Measurements from ENCODE around the gene ATP6V0A1.
"Not testable (repeated sequence)": the region's sequence is repeated elsewhere in the genome, so short reads cannot be mapped to it uniquely, and the experiment has no call there.

ATP6V0A1 gene

DNA sequence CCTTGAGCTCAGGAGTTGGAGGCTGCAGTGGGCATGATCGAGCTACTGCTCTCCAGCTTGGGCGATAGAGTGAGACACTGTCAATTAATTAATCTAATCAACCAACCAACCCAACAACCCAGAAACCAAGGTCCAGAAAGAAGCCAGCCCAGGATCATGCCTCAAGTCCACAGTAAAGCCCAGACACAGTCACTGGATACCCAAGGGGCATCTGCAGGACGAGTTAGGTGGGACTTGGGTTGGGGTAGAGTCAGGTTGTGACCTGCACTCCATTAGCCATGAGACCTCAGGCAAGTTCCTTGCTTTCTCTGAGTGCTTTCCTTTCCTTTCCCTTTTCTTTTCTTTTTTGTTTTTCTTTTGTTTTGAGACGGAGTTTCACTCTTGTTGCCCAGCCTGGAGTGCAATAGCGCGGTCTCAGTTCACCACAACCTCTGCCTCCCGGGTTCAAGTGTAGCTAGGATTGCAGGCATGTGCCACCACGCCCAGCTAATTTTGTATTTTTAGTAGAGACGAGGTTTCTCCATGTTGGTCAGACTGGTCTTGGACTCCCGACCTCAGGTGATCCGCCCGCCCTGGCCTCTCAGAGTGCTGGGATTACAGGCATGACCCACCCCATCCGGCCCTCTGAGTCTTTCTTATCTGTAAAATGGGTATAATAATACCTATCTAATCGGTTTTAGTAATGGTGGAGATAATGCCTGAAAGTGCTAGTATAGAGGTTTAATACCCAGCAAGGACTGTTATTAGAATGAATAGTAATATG lies 90.5 kb downstream of the ATP6V0A1 start:
- POLR2A ChIA-PET = interaction anchor here (0.6 to 4.3 kb wide), 2 partner anchors 8 to 13 kb away, joined by 3 to 28 read pairs; partner anchors contain the start of gene NAGLU
- no peak for TF ChIP-seq LEF1 (IDR thresholded peaks at IDR 0.05; ENCODE audit: borderline replicate concordance)
- TF ChIP-seq SUZ12 (IDR thresholded peaks at IDR 0.05) = no peak
- TF ChIP-seq FOXK2 (IDR thresholded peaks at IDR 0.05) = no peak
- TF ChIP-seq BHLHE40 (IDR thresholded peaks at IDR 0.05; ENCODE audit: borderline replicate concordance) = no peak
- TF ChIP-seq, protein P1, sequence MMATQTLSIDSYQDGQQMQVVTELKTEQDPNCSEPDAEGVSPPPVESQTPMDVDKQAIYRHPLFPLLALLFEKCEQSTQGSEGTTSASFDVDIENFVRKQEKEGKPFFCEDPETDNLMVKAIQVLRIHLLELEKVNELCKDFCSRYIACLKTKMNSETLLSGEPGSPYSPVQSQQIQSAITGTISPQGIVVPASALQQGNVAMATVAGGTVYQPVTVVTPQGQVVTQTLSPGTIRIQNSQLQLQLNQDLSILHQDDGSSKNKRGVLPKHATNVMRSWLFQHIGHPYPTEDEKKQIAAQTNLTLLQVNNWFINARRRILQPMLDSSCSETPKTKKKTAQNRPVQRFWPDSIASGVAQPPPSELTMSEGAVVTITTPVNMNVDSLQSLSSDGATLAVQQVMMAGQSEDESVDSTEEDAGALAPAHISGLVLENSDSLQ (IDR thresholded peaks at IDR 0.05) = no peak
- no peak for TF ChIP-seq SP1 (IDR thresholded peaks at IDR 0.05)
- no peak for TF ChIP-seq HDGF (IDR thresholded peaks at IDR 0.05; ENCODE audit: borderline replicate concordance)
- no peak for TF ChIP-seq CTBP1 (IDR thresholded peaks at IDR 0.05; ENCODE audit: borderline replicate concordance)
- no peak for TF ChIP-seq ELF4 (IDR thresholded peaks at IDR 0.05)
- no peak for TF ChIP-seq NFRKB (IDR thresholded peaks at IDR 0.05)
- TF ChIP-seq L3MBTL2 (conservative IDR thresholded peaks at IDR 0.05) = no peak
- TF ChIP-seq TARDBP (IDR thresholded peaks at IDR 0.05) = no peak
- TF ChIP-seq ZNF384 (IDR thresholded peaks at IDR 0.05) = no peak
- TF ChIP-seq FOXA1 (IDR thresholded peaks at IDR 0.05) = no peak
- no peak for TF ChIP-seq ARNT (IDR thresholded peaks at IDR 0.05)
- no peak for TF ChIP-seq FOXM1 (IDR thresholded peaks at IDR 0.05; ENCODE audit: borderline replicate concordance)
- no peak for DNase-seq (ENCODE audit: extremely low spot score)
- CTCF ChIA-PET = interaction anchor here (1.1 kb wide), 1 partner anchor 13 kb away, joined by 3 read pairs; the partner anchor contains the start of gene NAGLU

DNA sequence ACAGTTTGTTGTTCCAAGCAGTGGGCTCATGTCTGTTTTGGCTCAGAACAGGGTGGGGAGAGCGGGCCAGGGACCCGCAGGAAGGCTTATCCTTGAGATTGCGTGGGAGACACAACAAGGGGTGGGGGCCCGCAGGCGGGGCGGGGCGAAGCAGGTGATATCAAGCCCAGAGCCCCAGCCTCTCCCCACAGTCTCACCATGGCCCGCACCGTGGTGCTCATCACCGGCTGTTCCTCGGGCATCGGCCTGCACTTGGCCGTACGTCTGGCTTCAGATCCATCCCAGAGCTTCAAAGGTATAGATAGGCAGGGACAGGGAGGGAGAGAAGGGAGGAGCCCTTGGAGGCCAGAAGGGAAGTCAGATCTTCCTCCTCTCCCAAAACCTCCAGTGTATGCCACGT lies 94.1 kb downstream of the ATP6V0A1 start, which contains the start of gene HSD17B1:
HSD17B1 (plus strand) TSS at position 188 of the 400 bp plus-strand sequence; CDS start at position 199, 11 bp downstream.
- CTCF ChIA-PET; DNase-seq (ENCODE audit: extremely low spot score): not testable (repeated sequence)
- POLR2A ChIA-PET = interaction anchor here (4.0 kb wide), 1 partner anchor 16 kb away, joined by 37 read pairs; the partner anchor contains the start of gene NAGLU

DNA sequence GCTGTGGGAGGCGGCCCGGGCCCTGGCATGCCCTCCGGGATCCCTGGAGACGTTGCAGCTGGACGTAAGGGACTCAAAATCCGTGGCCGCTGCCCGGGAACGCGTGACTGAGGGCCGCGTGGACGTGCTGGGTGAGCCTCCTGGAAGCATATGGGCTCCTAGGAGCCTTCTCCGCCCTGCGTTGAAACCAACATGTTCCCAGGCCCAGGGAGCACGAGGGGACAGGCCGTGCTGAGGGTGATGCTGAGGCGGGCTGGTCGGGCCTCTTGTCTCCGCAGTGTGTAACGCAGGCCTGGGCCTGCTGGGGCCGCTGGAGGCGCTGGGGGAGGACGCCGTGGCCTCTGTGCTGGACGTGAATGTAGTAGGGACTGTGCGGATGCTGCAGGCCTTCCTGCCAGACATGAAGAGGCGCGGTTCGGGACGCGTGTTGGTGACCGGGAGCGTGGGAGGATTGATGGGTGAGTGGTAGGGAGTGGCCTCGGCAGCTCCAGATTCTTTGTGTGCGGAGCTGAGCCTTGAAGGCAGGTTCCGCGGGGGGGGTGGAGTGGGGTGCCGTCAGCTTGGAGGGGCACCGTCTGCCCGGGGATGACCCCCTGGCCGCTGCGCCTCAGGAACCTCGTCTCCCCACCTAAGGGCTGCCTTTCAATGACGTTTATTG lies 94.6 kb downstream of the ATP6V0A1 start:
- peak; percentile 42 for DNase-seq (ENCODE audit: extremely low spot score)
- TF ChIP-seq FOXA1 (IDR thresholded peaks at IDR 0.05) (no peak), L3MBTL2 (conservative IDR thresholded peaks at IDR 0.05) (no peak), FOXM1 (IDR thresholded peaks at IDR 0.05; ENCODE audit: borderline replicate concordance) (no peak), SP1 (IDR thresholded peaks at IDR 0.05) (no peak), NFRKB (IDR thresholded peaks at IDR 0.05) (no peak), CTBP1 (IDR thresholded peaks at IDR 0.05; ENCODE audit: borderline replicate concordance) (no peak), ZNF384 (IDR thresholded peaks at IDR 0.05) (no peak), BHLHE40 (IDR thresholded peaks at IDR 0.05; ENCODE audit: borderline replicate concordance) (no peak), HDGF (IDR thresholded peaks at IDR 0.05; ENCODE audit: borderline replicate concordance) (no peak), FOXK2 (IDR thresholded peaks at IDR 0.05) (no peak), TARDBP (IDR thresholded peaks at IDR 0.05) (no peak), SUZ12 (IDR thresholded peaks at IDR 0.05) (no peak), ELF4 (IDR thresholded peaks at IDR 0.05) (no peak), ARNT (IDR thresholded peaks at IDR 0.05) (no peak), LEF1 (IDR thresholded peaks at IDR 0.05; ENCODE audit: borderline replicate concordance) (no peak)
- TF ChIP-seq, protein P1 (IDR thresholded peaks at IDR 0.05) = no peak
- ChIA-PET POLR2A (interaction anchor here (1.1 to 4.0 kb wide), 5 partner anchors 11 to 988 kb away, joined by 3 to 37 read pairs (median 16); partner anchors contain the start of genes MLX and NAGLU), CTCF (no interaction called here)

DNA sequence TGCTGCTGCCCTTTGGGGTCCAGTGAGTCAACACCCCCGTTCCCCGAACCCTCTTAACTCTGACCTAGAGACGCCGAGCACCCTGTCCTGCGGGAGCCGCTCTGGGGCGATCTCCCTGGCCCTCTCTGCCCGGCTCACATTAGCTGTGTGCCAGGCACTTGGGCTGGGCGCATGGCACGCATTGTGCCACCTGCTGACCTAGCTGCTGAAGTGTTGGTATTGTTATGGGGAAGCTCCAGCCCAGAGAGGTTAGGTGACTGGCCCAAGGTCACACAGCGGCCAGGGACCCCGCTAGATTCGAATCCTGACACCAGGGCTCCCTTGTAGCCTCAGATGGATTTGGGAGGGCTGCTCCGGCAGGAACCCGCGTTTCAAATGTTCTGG lies 95.2 kb downstream of the ATP6V0A1 start:
- no peak for DNase-seq (ENCODE audit: extremely low spot score)
- no peak for TF ChIP-seq FOXK2 (IDR thresholded peaks at IDR 0.05)
- TF ChIP-seq HDGF (IDR thresholded peaks at IDR 0.05; ENCODE audit: borderline replicate concordance) = no peak
- TF ChIP-seq SUZ12 (IDR thresholded peaks at IDR 0.05) = no peak
- TF ChIP-seq FOXA1 (IDR thresholded peaks at IDR 0.05) = no peak
- TF ChIP-seq SP1 (IDR thresholded peaks at IDR 0.05) = no peak
- no peak for TF ChIP-seq L3MBTL2 (conservative IDR thresholded peaks at IDR 0.05)
- no peak for TF ChIP-seq ELF4 (IDR thresholded peaks at IDR 0.05)
- no peak for TF ChIP-seq TARDBP (IDR thresholded peaks at IDR 0.05)
- no peak for TF ChIP-seq CTBP1 (IDR thresholded peaks at IDR 0.05; ENCODE audit: borderline replicate concordance)
- TF ChIP-seq, protein P1 (IDR thresholded peaks at IDR 0.05) = no peak
- TF ChIP-seq BHLHE40 (IDR thresholded peaks at IDR 0.05; ENCODE audit: borderline replicate concordance) = no peak
- POLR2A ChIA-PET = interaction anchor here (1.1 to 4.0 kb wide), 11 partner anchors 8 to 987 kb away, joined by 3 to 37 read pairs (median 6); partner anchors contain the start of genes BECN1, MLX, NAGLU and VPS25
- CTCF ChIA-PET = no interaction called here

DNA sequence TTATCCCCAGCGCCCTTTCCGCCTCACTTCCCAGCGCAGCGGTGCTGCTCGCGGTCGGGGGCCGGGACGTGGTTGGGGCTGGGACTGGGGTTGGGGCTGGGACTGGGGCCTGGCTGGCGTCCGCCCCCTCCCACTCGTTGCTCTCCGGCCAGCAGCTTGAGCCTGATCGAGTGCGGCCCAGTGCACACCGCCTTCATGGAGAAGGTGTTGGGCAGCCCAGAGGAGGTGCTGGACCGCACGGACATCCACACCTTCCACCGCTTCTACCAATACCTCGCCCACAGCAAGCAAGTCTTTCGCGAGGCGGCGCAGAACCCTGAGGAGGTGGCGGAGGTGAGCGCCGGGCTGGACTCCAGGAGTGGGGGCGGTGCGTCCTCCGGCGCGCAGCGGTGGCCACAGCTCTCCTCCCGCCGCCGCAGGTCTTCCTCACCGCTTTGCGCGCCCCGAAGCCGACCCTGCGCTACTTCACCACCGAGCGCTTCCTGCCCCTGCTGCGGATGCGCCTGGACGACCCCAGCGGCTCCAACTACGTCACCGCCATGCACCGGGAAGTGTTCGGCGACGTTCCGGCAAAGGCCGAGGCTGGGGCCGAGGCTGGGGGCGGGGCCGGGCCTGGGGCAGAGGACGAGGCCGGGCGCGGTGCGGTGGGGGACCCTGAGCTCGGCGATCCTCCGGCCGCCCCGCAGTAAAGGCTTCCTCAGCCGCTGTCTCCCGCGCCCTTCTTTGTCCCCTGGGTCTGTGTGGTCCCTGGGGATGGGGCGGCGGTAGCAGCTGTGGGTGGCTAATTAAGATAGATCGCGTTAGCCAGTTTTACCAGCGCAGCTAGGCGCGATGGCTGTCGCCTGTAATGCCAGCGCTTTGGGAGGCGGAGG lies 95.8 kb downstream of the ATP6V0A1 start:
- peak; percentile 86 for DNase-seq (ENCODE audit: extremely low spot score)
- TF ChIP-seq SP1 (IDR thresholded peaks at IDR 0.05) = no peak
- no peak for TF ChIP-seq ARNT (IDR thresholded peaks at IDR 0.05)
- TF ChIP-seq HDGF (IDR thresholded peaks at IDR 0.05; ENCODE audit: borderline replicate concordance) = 0 out of 2 replicates have a peak, but pooled peaks have one; percentile 87
- TF ChIP-seq NFRKB (IDR thresholded peaks at IDR 0.05) = no peak
- TF ChIP-seq SUZ12 (IDR thresholded peaks at IDR 0.05) = no peak
- TF ChIP-seq L3MBTL2 (conservative IDR thresholded peaks at IDR 0.05) = peak; percentile 58
- TF ChIP-seq CTBP1 (IDR thresholded peaks at IDR 0.05; ENCODE audit: borderline replicate concordance) = no peak
- TF ChIP-seq, protein P1 (IDR thresholded peaks at IDR 0.05) = peak; percentile 54
- TF ChIP-seq ELF4 (IDR thresholded peaks at IDR 0.05) = no peak
- ChIA-PET POLR2A (interaction anchor here (0.7 to 4.0 kb wide), 20 partner anchors 8 to 986 kb away, joined by 3 to 37 read pairs (median 6); partner anchors contain the start of genes BECN1, MLX, NAGLU and PSMC3IP), CTCF (no interaction called here)

All from HEK293T (cell line).